HG03575 (cell line): Measurements from ENCODE around the gene IGSF9B.

ENCODE experiments used
- ATAC-seq: cut with Tn5 transposase; IDR thresholded peaks from one replicate; pipeline ENCODE4 v1.9.1; 2021; ENCODE audit not compliant: unreplicated experiment, insufficient number of reproducible peaks, low FRiP score; ENCODE audit errors: extremely low read depth

Gene IGSF9B

GRCh38 chr11:133965031-133965601 lies 8.3 kb upstream of the IGSF9B start:
- ATAC-seq = no peak

GRCh38 chr11:133964356-133964755 lies 7.6 kb upstream of the IGSF9B start:
- no peak for ATAC-seq

- no peak for ATAC-seq
Measured at GRCh38 chr11:133961890-133962289, 5.1 kb upstream of the IGSF9B start.

- ATAC-seq = no peak
Measured at GRCh38 chr11:133957900-133958299, 1.1 kb upstream of the IGSF9B start.

GRCh38 chr11:133955945-133956421 lies 785 bp downstream of the IGSF9B start:
- no peak for ATAC-seq

- ATAC-seq = no peak
Measured at GRCh38 chr11:133955081-133955891, 1.5 kb downstream of the IGSF9B start.

GRCh38 chr11:133953999-133954398 lies 2.8 kb downstream of the IGSF9B start:
- no peak for ATAC-seq

GRCh38 chr11:133953547-133953946 lies 3.2 kb downstream of the IGSF9B start:
- ATAC-seq = no peak

- ATAC-seq = no peak
Measured at GRCh38 chr11:133952199-133953190, 4.3 kb downstream of the IGSF9B start.

- ATAC-seq = no peak
Measured at GRCh38 chr11:133951327-133952198, 5.2 kb downstream of the IGSF9B start.

GRCh38 chr11:133950874-133951326 lies 5.9 kb downstream of the IGSF9B start:
- ATAC-seq = no peak

GRCh38 chr11:133950421-133950820 lies 6.3 kb downstream of the IGSF9B start:
- no peak for ATAC-seq

GRCh38 chr11:133949129-133949528 lies 7.6 kb downstream of the IGSF9B start:
- ATAC-seq = no peak

GRCh38 chr11:133948711-133949110 lies 8.1 kb downstream of the IGSF9B start:
- no peak for ATAC-seq

- ATAC-seq = no peak
Measured at GRCh38 chr11:133947321-133947756, 9.4 kb downstream of the IGSF9B start.

GRCh38 chr11:133946541-133947318 lies 10.0 kb downstream of the IGSF9B start:
- ATAC-seq = no peak

GRCh38 chr11:133946051-133946450 lies 10.7 kb downstream of the IGSF9B start:
- ATAC-seq = no peak
